Measurements from ENCODE around the gene MAML1. TPM values are rescaled to one million over a fixed set of nuclear protein-coding genes. Genes with fewer than 3 reads are reported as not detected.
A peak's percentile ranks its signal among the peaks of the same experiment; 100 is the strongest.
"Not testable (repeated sequence)": the region's sequence is repeated elsewhere in the genome, so short reads cannot be mapped to it uniquely, and the experiment has no call there.

MAML1 gene
- total and polyA plus RNA-seq, 4 donors: 2.2 to 7.6 (median 6.3) TPM

DNA sequence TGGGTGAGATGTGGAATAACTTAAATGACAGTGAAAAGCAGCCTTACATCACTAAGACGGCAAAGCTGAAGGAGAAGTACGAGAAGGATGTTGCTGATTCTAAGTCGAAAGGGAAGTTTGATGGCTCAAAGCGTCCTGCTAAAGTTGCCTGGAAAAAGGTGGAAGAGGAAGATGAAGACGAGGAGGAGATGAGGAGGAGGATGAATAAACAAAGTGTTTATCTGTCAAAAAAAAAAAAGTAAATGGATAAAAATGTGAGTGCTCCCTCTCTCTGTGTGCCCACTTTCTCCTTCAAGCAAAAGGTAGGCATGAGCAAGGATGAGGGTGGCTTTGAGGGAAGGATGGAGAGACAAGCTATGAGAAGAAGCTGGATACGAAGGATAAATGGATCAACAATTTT, 38.1 kb upstream of the MAML1 start:
- DNase-seq (ENCODE audit: low spot score): no peak
- no peaks in the 10 kb centered on the region for H3K36me3 ChIP-seq (ENCODE audit: control insufficient read depth in 4 of 4, insufficient read depth in 3 of 4, low read depth in 1 of 4, low read length in 3 of 4)
- no peak overlapping the region for H3K9ac ChIP-seq (ENCODE audit: low read depth in 1 of 2, low read length in 2 of 2)
- H3K27ac ChIP-seq (ENCODE audit: low read depth in 1 of 2, low read length in 2 of 2): no peak overlapping the region
- WGBS: 90% methylated on average over 6 of the region's 6 CpGs
- TF ChIP-seq GABPA (IDR thresholded peaks at IDR 0.05 in 1 of 2, conservative IDR thresholded peaks at IDR 0.05 in 1 of 2) (no peak), EGR1 (IDR thresholded peaks at IDR 0.05; ENCODE audit: low read depth in 2 of 2) (no peak), SP1 (IDR thresholded peaks at IDR 0.05) (no peak), CTCF (IDR thresholded peaks at IDR 0.05; ENCODE audit: low read depth, low read length, missing input control) (no peak), YY1 (IDR thresholded peaks at IDR 0.05) (no peak), ATF3 (IDR thresholded peaks at IDR 0.05) (no peak), FOXA2 (IDR thresholded peaks at IDR 0.05) (no peak)
- TF ChIP-seq, protein P1, sequence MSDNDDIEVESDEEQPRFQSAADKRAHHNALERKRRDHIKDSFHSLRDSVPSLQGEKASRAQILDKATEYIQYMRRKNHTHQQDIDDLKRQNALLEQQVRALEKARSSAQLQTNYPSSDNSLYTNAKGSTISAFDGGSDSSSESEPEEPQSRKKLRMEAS (IDR thresholded peaks at IDR 0.05): no peak
- no peak overlapping the region for H3K4me3 ChIP-seq (ENCODE audit: low read depth in 1 of 3, low read length in 3 of 3)
- H3K9me3 ChIP-seq (ENCODE audit: control insufficient read depth in 4 of 4, low read length in 3 of 4): no peaks in the 10 kb centered on the region
- no peaks in the 10 kb centered on the region for H3K27me3 ChIP-seq (ENCODE audit: control insufficient read depth in 4 of 4, insufficient read depth in 4 of 4, low read length in 3 of 4)
- peaks cover 0 to 15% (median 3%) of the 10 kb centered on the region in 4 donors for H3K4me1 ChIP-seq (ENCODE audit: control insufficient read depth in 4 of 4, insufficient read depth in 4 of 4, low read length in 3 of 4)

DNA sequence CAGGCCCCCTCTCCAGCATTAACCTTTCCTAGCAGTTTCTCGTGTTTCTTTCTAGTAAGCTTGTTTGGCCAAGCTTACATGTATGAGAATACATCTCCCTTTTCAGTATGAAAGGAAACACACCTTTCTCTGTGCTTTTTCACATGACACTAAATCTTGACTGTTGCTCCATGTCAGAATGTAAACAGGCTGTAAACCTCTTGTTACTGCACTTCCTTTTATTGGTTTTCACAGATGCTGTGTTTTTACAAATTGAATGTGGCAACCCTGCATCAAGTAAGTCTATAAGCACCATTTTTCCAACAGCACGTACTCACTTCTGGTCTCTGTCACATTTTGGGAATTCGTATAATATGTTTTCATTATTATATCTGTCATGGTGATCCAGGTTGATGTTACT, 36.0 kb upstream of the MAML1 start:
- no peak overlapping the region for H3K9ac ChIP-seq (ENCODE audit: low read depth in 1 of 2, low read length in 2 of 2)
- TF ChIP-seq GABPA (IDR thresholded peaks at IDR 0.05 in 1 of 2, conservative IDR thresholded peaks at IDR 0.05 in 1 of 2) (no peak), EGR1 (IDR thresholded peaks at IDR 0.05; ENCODE audit: low read depth in 2 of 2) (no peak), YY1 (IDR thresholded peaks at IDR 0.05) (no peak), SP1 (IDR thresholded peaks at IDR 0.05) (no peak), FOXA1 (IDR thresholded peaks at IDR 0.05) (no peak), RXRA (IDR thresholded peaks at IDR 0.05) (no peak), JUND (IDR thresholded peaks at IDR 0.05) (no peak), HNF4A (conservative IDR thresholded peaks at IDR 0.05) (no peak)
- WGBS: 83% methylated on average over 3 of the region's 3 CpGs
- no peaks in the 10 kb centered on the region for H3K27me3 ChIP-seq (ENCODE audit: control insufficient read depth in 4 of 4, insufficient read depth in 4 of 4, low read length in 3 of 4)
- H3K4me1 ChIP-seq (ENCODE audit: control insufficient read depth in 4 of 4, insufficient read depth in 4 of 4, low read length in 3 of 4): peaks cover 3 to 27% (median 8%) of the 10 kb centered on the region in 4 donors
- H3K36me3 ChIP-seq (ENCODE audit: control insufficient read depth in 4 of 4, insufficient read depth in 3 of 4, low read depth in 1 of 4, low read length in 3 of 4): peaks cover 0 to 3% (median under 1%) of the 10 kb centered on the region in 4 donors
- DNase-seq (ENCODE audit: low spot score): no peak
- no peak overlapping the region for H3K4me3 ChIP-seq (ENCODE audit: low read depth in 1 of 3, low read length in 3 of 3)
- H3K27ac ChIP-seq (ENCODE audit: low read depth in 1 of 2, low read length in 2 of 2): peak overlapping the region in 1 of 2 donors; percentile 12
- no peaks in the 10 kb centered on the region for H3K9me3 ChIP-seq (ENCODE audit: control insufficient read depth in 4 of 4, low read length in 3 of 4)

DNA sequence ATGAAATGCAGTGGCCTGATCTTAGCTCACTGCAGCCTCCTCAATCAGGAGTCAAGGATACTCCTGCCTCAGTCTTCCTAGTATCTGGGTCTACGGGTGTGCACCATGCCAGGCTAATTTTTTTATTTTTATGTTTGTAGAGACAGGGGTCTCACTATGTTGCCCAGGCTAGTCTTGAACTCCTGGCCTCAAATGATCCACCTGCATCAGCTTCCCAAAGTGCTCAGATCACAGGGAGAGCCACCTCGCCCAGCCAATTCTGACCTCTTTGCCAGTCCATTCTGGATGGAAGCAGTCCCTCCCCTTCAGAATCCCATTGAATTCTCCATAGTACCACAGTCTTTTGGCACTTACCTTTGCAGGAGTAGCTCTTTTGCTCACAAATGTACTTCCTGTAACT, 35.5 kb upstream of the MAML1 start:
- peak overlapping the region in 1 of 3 donors; percentile 72 for H3K4me3 ChIP-seq (ENCODE audit: low read depth in 1 of 3, low read length in 3 of 3)
- H3K27ac ChIP-seq (ENCODE audit: low read depth in 1 of 2, low read length in 2 of 2): no peak overlapping the region
- WGBS: 97% methylated on average over 2 of the region's 2 CpGs
- TF ChIP-seq EGR1 (IDR thresholded peaks at IDR 0.05; ENCODE audit: low read depth in 2 of 2) (no peak), GABPA (IDR thresholded peaks at IDR 0.05 in 1 of 2, conservative IDR thresholded peaks at IDR 0.05 in 1 of 2) (no peak), HNF4A (conservative IDR thresholded peaks at IDR 0.05) (no peak), TAF1 (conservative IDR thresholded peaks at IDR 0.05) (no peak), NR2F2 (IDR thresholded peaks at IDR 0.05) (no peak), RXRA (IDR thresholded peaks at IDR 0.05) (no peak), JUND (IDR thresholded peaks at IDR 0.05) (no peak), HNF4G (IDR thresholded peaks at IDR 0.05) (no peak)
- TF ChIP-seq, protein P2, sequence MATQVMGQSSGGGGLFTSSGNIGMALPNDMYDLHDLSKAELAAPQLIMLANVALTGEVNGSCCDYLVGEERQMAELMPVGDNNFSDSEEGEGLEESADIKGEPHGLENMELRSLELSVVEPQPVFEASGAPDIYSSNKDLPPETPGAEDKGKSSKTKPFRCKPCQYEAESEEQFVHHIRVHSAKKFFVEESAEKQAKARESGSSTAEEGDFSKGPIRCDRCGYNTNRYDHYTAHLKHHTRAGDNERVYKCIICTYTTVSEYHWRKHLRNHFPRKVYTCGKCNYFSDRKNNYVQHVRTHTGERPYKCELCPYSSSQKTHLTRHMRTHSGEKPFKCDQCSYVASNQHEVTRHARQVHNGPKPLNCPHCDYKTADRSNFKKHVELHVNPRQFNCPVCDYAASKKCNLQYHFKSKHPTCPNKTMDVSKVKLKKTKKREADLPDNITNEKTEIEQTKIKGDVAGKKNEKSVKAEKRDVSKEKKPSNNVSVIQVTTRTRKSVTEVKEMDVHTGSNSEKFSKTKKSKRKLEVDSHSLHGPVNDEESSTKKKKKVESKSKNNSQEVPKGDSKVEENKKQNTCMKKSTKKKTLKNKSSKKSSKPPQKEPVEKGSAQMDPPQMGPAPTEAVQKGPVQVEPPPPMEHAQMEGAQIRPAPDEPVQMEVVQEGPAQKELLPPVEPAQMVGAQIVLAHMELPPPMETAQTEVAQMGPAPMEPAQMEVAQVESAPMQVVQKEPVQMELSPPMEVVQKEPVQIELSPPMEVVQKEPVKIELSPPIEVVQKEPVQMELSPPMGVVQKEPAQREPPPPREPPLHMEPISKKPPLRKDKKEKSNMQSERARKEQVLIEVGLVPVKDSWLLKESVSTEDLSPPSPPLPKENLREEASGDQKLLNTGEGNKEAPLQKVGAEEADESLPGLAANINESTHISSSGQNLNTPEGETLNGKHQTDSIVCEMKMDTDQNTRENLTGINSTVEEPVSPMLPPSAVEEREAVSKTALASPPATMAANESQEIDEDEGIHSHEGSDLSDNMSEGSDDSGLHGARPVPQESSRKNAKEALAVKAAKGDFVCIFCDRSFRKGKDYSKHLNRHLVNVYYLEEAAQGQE (IDR thresholded peaks at IDR 0.05): no peak
- TF ChIP-seq, protein P3, sequence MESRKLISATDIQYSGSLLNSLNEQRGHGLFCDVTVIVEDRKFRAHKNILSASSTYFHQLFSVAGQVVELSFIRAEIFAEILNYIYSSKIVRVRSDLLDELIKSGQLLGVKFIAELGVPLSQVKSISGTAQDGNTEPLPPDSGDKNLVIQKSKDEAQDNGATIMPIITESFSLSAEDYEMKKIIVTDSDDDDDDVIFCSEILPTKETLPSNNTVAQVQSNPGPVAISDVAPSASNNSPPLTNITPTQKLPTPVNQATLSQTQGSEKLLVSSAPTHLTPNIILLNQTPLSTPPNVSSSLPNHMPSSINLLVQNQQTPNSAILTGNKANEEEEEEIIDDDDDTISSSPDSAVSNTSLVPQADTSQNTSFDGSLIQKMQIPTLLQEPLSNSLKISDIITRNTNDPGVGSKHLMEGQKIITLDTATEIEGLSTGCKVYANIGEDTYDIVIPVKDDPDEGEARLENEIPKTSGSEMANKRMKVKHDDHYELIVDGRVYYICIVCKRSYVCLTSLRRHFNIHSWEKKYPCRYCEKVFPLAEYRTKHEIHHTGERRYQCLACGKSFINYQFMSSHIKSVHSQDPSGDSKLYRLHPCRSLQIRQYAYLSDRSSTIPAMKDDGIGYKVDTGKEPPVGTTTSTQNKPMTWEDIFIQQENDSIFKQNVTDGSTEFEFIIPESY (IDR thresholded peaks at IDR 0.05): no peak
- no peaks in the 10 kb centered on the region for H3K9me3 ChIP-seq (ENCODE audit: control insufficient read depth in 4 of 4, low read length in 3 of 4)
- H3K36me3 ChIP-seq (ENCODE audit: control insufficient read depth in 4 of 4, insufficient read depth in 3 of 4, low read depth in 1 of 4, low read length in 3 of 4): peaks cover 0 to 3% (median under 1%) of the 10 kb centered on the region in 4 donors
- no peak overlapping the region for H3K9ac ChIP-seq (ENCODE audit: low read depth in 1 of 2, low read length in 2 of 2)
- H3K4me1 ChIP-seq (ENCODE audit: control insufficient read depth in 4 of 4, insufficient read depth in 4 of 4, low read length in 3 of 4): peaks cover 3 to 29% (median 9%) of the 10 kb centered on the region in 4 donors
- no peaks in the 10 kb centered on the region for H3K27me3 ChIP-seq (ENCODE audit: control insufficient read depth in 4 of 4, insufficient read depth in 4 of 4, low read length in 3 of 4)
- DNase-seq (ENCODE audit: low spot score): no peak

- Histone ChIP-seq H3K9ac (ENCODE audit: low read depth in 1 of 2, low read length in 2 of 2) (peak overlapping the region in 1 of 2 donors; percentile 95), H3K4me3 (ENCODE audit: low read depth in 1 of 3, low read length in 3 of 3) (peak overlapping the region in 2 of 3 donors; percentile 72 to 85), H3K4me1 (ENCODE audit: control insufficient read depth in 4 of 4, insufficient read depth in 4 of 4, low read length in 3 of 4) (peaks cover 3 to 29% (median 10%) of the 10 kb centered on the region in 4 donors), H3K27ac (ENCODE audit: low read depth in 1 of 2, low read length in 2 of 2) (peak overlapping the region; percentile 93 to 97)
- not testable (repeated sequence) for H3K36me3 ChIP-seq (ENCODE audit: control insufficient read depth in 4 of 4, insufficient read depth in 3 of 4, low read depth in 1 of 4, low read length in 3 of 4); H3K9me3 ChIP-seq (ENCODE audit: control insufficient read depth in 4 of 4, low read length in 3 of 4); H3K27me3 ChIP-seq (ENCODE audit: control insufficient read depth in 4 of 4, insufficient read depth in 4 of 4, low read length in 3 of 4); DNase-seq (ENCODE audit: low spot score)
- WGBS: 95% methylated on average over 15 of the region's 15 CpGs
Measured at GRCh38 chr5:179697543-179697942, 35.1 kb upstream of the MAML1 start.
